ENCODE measurements around the gene OR2W3. TPM values are rescaled to one million over a fixed set of nuclear protein-coding genes. Genes with fewer than 3 reads are reported as not detected.
"Not testable (repeated sequence)": the region's sequence is repeated elsewhere in the genome, so short reads cannot be mapped to it uniquely, and the experiment has no call there.

Gene OR2W3
- total RNA-seq, 1 experiment from 2014 or later: not detected

- intact Hi-C loops (cut with micrococcal nuclease; ENCODE audit: unreplicated experiment); CTCF ChIA-PET; POLR2A ChIA-PET (ENCODE audit: unreplicated experiment): not testable (repeated sequence)
Measured at GRCh38 chr1:247936965-247937734, 41.8 kb downstream of the OR2W3 start.

DNA sequence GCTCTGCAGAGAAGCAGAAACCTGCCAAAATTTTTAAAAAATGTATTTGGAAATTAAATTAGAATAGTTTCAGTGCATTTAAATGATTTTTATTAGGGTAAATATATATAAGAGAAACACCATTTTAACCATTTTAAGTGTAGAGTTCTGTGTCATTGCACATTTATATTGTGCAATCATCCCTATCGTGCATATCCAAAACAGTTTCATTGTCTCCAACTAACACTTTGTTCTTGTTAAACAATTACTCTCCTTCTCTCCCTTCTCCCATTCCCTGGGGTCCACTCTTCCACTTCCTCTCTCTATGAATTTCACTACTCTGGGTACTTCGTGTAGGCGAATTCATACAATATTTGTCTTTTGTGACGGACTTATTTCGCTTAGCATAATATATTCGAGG, 47.2 kb downstream of the OR2W3 start:
- no peak for DNase-seq
- no peaks in the 10 kb centered on the region for H3K9me2 ChIP-seq (ENCODE audit: insufficient read depth)
- ChIA-PET POLR2A (ENCODE audit: unreplicated experiment) (no interaction called here), CTCF (no interaction called here)
- no peaks in the 10 kb centered on the region for H3F3A ChIP-seq (ENCODE audit: insufficient read depth, low read depth)
- no peaks in the 10 kb centered on the region for H3K4me1 ChIP-seq (replicated peaks; ENCODE audit: insufficient read depth)
- H3K4me3 ChIP-seq: no peak overlapping the region
- no peaks in the 10 kb centered on the region for H3K79me2 ChIP-seq (ENCODE audit: low read depth)
- no peak overlapping the region for H2AFZ ChIP-seq
- no peak for TF ChIP-seq EZH2 (IDR thresholded peaks at IDR 0.05; ENCODE audit: low read depth)
- TF ChIP-seq, protein P1, sequence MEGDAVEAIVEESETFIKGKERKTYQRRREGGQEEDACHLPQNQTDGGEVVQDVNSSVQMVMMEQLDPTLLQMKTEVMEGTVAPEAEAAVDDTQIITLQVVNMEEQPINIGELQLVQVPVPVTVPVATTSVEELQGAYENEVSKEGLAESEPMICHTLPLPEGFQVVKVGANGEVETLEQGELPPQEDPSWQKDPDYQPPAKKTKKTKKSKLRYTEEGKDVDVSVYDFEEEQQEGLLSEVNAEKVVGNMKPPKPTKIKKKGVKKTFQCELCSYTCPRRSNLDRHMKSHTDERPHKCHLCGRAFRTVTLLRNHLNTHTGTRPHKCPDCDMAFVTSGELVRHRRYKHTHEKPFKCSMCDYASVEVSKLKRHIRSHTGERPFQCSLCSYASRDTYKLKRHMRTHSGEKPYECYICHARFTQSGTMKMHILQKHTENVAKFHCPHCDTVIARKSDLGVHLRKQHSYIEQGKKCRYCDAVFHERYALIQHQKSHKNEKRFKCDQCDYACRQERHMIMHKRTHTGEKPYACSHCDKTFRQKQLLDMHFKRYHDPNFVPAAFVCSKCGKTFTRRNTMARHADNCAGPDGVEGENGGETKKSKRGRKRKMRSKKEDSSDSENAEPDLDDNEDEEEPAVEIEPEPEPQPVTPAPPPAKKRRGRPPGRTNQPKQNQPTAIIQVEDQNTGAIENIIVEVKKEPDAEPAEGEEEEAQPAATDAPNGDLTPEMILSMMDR (conservative IDR thresholded peaks at IDR 0.05): no peak
- H3K36me3 ChIP-seq (ENCODE audit: low read depth): no peaks in the 10 kb centered on the region
- H4K20me1 ChIP-seq (ENCODE audit: insufficient read depth): no peaks in the 10 kb centered on the region
- H3K27me3 ChIP-seq (ENCODE audit: insufficient read depth, low read depth): no peaks in the 10 kb centered on the region
- intact Hi-C loops (cut with micrococcal nuclease; ENCODE audit: unreplicated experiment): no loop called here
- BruUV-seq (replicated peaks): no TSS peak
- no peaks in the 10 kb centered on the region for H3K9me3 ChIP-seq (ENCODE audit: insufficient read depth, low read depth)
- H3K4me2 ChIP-seq: no peak overlapping the region
- no peak overlapping the region for H3K27ac ChIP-seq

More at GRCh38 chr1:247936965-247937734, 41.8 kb downstream of the OR2W3 start:
- H3K79me2 ChIP-seq (ENCODE audit: low read depth); H3K4me1 ChIP-seq (replicated peaks; ENCODE audit: insufficient read depth); H4K20me1 ChIP-seq (ENCODE audit: insufficient read depth); H3K4me2 ChIP-seq; H3K9me2 ChIP-seq (ENCODE audit: insufficient read depth); H2AFZ ChIP-seq; H3K36me3 ChIP-seq (ENCODE audit: low read depth); H3F3A ChIP-seq (ENCODE audit: insufficient read depth, low read depth); BruUV-seq (replicated peaks); H3K27ac ChIP-seq; H3K9me3 ChIP-seq (ENCODE audit: insufficient read depth, low read depth); H3K27me3 ChIP-seq (ENCODE audit: insufficient read depth, low read depth); H3K4me3 ChIP-seq: not testable (repeated sequence)
- peak in 1 of 2 experiments; percentile 9 for DNase-seq
- TF ChIP-seq, protein P1 (conservative IDR thresholded peaks at IDR 0.05): peak; percentile 47

Other genes with a start within 250 kb of the OR2W3 start
- gene OR13G1, start 215.8 kb upstream of the OR2W3 start, total RNA-seq (2021): not detected in 2 replicates
- not detected in 2 replicates for gene OR6F1, start 178.9 kb upstream of the OR2W3 start, total RNA-seq (2021)
- gene OR14K1, start 157.0 kb upstream of the OR2W3 start, total RNA-seq (2021): not detected in 2 replicates
- gene OR14A2, start 147.4 kb upstream of the OR2W3 start, total RNA-seq (2021): not detected in 2 replicates
- not detected in 2 replicates for gene OR1C1, start 135.0 kb upstream of the OR2W3 start, total RNA-seq (2021)
- gene OR14A16, start 71.5 kb upstream of the OR2W3 start, total RNA-seq (2021): not detected in 2 replicates
- not detected in 2 replicates for gene OR11L1, start 53.7 kb upstream of the OR2W3 start, total RNA-seq (2021)
- gene TRIM58, start 38.4 kb upstream of the OR2W3 start, total RNA-seq (2021): not detected in 2 replicates
- not detected in 2 replicates for gene OR2T8, start 24.7 kb downstream of the OR2W3 start, total RNA-seq (2021)
- not detected in 2 replicates for gene OR2AJ1, start 29.3 kb downstream of the OR2W3 start, total RNA-seq (2021)
- not detected in 2 replicates for gene OR2L8, start 53.3 kb downstream of the OR2W3 start, total RNA-seq (2021)
- gene OR2AK2, start 69.6 kb downstream of the OR2W3 start, total RNA-seq (2021): not detected in 2 replicates
- gene OR2L5, start 118.1 kb downstream of the OR2W3 start, total RNA-seq (2021): not detected in 2 replicates
- gene OR2L2, start 134.5 kb downstream of the OR2W3 start, total RNA-seq (2021): 0.10 and 0.13 TPM in 2 replicates
- gene OR2L3, start 151.2 kb downstream of the OR2W3 start, total RNA-seq (2021): not detected in 2 replicates
- not detected in 2 replicates for gene OR2L13, start 199.6 kb downstream of the OR2W3 start, total RNA-seq (2021)
- not detected in 2 replicates for gene OR2M5, start 249.6 kb downstream of the OR2W3 start, total RNA-seq (2021)